Measurements from ENCODE around the gene CASTOR1. TPM values are rescaled to one million over a fixed set of nuclear protein-coding genes. Genes with fewer than 3 reads are reported as not detected.

The CASTOR1 gene
- total RNA-seq, 4 donors from 2014 or later, result 16.5 to 36.0 (median 27.7) TPM

- H3K27me3 ChIP-seq, result no peaks in the 10 kb centered on the region
- TF ChIP-seq CTCF (IDR thresholded peaks at IDR 0.05) (no peak), POLR2A (IDR thresholded peaks at IDR 0.05) (no peak)
- intact Hi-C loops (cut with DNase I), result no loop called here
- H3K4me3 ChIP-seq (replicated peaks in 1 of 3), result no peak overlapping the region
- peaks cover 5 to 6% of the 10 kb centered on the region in 2 donors for H3K4me1 ChIP-seq
- WGBS, 2 donors, result 100% methylated on average over 1 of the region's 1 CpG
- peaks cover 79% of the 10 kb centered on the region in 2 donors for H3K36me3 ChIP-seq
- no peak overlapping the region for H3K27ac ChIP-seq
- no peak for DNase-seq
- H3K9me3 ChIP-seq, result no peaks in the 10 kb centered on the region
These were observed 45.9 kb upstream of the CASTOR1 start for GRCh38 chr22:30335236-30335635.

DNA sequence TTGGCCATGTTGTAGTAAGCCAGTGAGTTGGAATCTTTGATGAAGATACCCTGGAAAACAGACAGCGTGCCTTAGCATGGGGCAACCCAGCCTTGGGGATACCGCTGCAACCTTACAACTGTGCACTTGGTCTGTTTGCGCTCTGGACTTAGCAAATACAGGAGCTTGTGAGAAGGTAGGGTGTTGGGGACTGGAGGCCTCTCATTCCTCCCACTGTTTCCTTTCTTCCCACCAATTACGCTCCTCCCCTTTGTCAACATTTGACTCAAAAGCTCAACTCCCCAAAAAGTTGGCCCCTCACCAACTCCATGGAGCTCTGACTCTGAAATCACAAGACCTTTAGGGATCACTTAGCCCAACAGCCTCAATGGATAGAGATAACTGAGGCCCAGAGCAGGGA is 45.3 kb upstream of the CASTOR1 start:
- H3K9me3 ChIP-seq, result no peaks in the 10 kb centered on the region
- H3K36me3 ChIP-seq, result peaks cover 73% of the 10 kb centered on the region in 2 donors
- no peaks in the 10 kb centered on the region for H3K27me3 ChIP-seq
- H3K4me3 ChIP-seq (replicated peaks in 1 of 3), result no peak overlapping the region
- no peak for TF ChIP-seq CTCF (IDR thresholded peaks at IDR 0.05)
- TF ChIP-seq POLR2A (IDR thresholded peaks at IDR 0.05), result no peak
- intact Hi-C loops (cut with DNase I), result no loop called here
- DNase-seq, result no peak
- H3K27ac ChIP-seq, result no peak overlapping the region
- H3K4me1 ChIP-seq, result peaks cover 5 to 6% of the 10 kb centered on the region in 2 donors
- WGBS, 2 donors, result 97 to 98% methylated on average over 4 of the region's 4 CpGs

GRCh38 chr22:30333707-30334087 is 44.4 kb upstream of the CASTOR1 start:
- TF ChIP-seq POLR2A (IDR thresholded peaks at IDR 0.05), result no peak
- TF ChIP-seq CTCF (IDR thresholded peaks at IDR 0.05), result no peak
- H3K4me3 ChIP-seq (replicated peaks in 1 of 3), result no peak overlapping the region
- peaks cover 2 to 3% of the 10 kb centered on the region in 2 donors for H3K4me1 ChIP-seq
- no peaks in the 10 kb centered on the region for H3K9me3 ChIP-seq
- no peak for DNase-seq
- H3K36me3 ChIP-seq, result peaks cover 63 to 64% of the 10 kb centered on the region in 2 donors
- 94% methylated on average over 3 of the region's 3 CpGs for WGBS, 2 donors
- intact Hi-C loops (cut with DNase I), result no loop called here
- H3K27me3 ChIP-seq, result no peaks in the 10 kb centered on the region
- H3K27ac ChIP-seq, result no peak overlapping the region

- Histone ChIP-seq H3K27ac (no peak overlapping the region), H3K27me3 (no peaks in the 10 kb centered on the region), H3K36me3 (peaks cover 58% of the 10 kb centered on the region in 2 donors), H3K4me1 (no peaks in the 10 kb centered on the region), H3K9me3 (no peaks in the 10 kb centered on the region), H3K4me3 (replicated peaks in 1 of 3) (no peak overlapping the region)
- WGBS, 2 donors, result 77 to 90% methylated on average over 2 of the region's 2 CpGs
- no peak for TF ChIP-seq CTCF (IDR thresholded peaks at IDR 0.05)
- TF ChIP-seq POLR2A (IDR thresholded peaks at IDR 0.05), result no peak
- no peak for DNase-seq
- intact Hi-C loops (cut with DNase I), result no loop called here
These were observed 43.8 kb upstream of the CASTOR1 start for GRCh38 chr22:30332994-30333706.

- H3K27me3 ChIP-seq, result no peaks in the 10 kb centered on the region
- intact Hi-C loops (cut with DNase I), result no loop called here
- H3K4me1 ChIP-seq, result peaks cover 2% of the 10 kb centered on the region in 2 donors
- H3K9me3 ChIP-seq, result no peaks in the 10 kb centered on the region
- H3K36me3 ChIP-seq, result peaks cover 52 to 53% of the 10 kb centered on the region in 2 donors
- no peak overlapping the region for H3K4me3 ChIP-seq (replicated peaks in 1 of 3)
- no peak for DNase-seq
- WGBS, 2 donors, result 83 to 88% methylated on average over 5 of the region's 5 CpGs
- no peak overlapping the region for H3K27ac ChIP-seq
- no peak for TF ChIP-seq CTCF (IDR thresholded peaks at IDR 0.05)
- no peak for TF ChIP-seq POLR2A (IDR thresholded peaks at IDR 0.05)
These were observed 43.2 kb upstream of the CASTOR1 start for GRCh38 chr22:30332551-30332950.

Data from thyroid gland (tissue), 4 donors.